ENCODE measurements around the gene C13orf46.

C13orf46 gene

GRCh38 chr13:113955235-113955634 is 18.6 kb downstream of the C13orf46 start:
- no peak for DNase-seq (ENCODE audit: low read depth in 2 of 2)

DNA sequence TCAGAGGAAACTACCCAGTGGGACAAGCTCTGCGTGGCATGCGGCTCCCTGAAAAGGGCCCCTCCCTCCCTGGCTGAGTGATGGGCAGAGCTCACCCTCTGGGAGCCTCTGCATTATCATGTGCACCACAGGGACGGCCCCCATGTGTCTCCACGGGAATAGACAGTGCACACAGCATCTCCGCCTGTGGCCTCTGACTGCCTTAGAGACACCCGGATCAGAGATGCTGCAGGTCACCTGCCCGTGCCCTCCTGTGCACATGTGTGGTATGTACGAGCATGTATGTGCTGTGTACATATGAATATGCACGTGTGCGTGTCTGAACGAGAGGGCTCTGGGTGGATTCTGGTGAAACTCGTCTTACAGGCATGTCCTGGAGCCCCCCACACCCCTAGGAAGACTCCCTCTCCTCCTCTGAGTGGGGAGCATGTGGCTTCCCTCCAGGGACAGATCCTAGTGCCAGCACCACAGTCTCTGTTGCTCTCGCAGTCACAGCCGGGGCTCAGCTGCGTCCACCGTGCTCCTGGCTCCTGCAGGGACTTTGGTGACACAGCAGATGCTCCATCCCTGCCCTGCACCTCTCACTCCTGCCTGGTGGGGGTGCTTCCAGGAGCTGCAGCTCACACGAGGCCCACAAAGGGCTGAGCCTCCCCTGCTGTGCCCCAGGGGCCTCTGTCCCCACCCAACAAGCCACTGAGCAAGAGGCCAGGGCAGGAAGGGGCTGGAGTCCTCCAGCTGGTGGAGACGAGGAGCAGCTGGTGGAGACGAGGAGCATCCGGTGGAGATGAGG is 19.6 kb downstream of the C13orf46 start:
- no peak for DNase-seq (ENCODE audit: low read depth in 2 of 2)

DNA sequence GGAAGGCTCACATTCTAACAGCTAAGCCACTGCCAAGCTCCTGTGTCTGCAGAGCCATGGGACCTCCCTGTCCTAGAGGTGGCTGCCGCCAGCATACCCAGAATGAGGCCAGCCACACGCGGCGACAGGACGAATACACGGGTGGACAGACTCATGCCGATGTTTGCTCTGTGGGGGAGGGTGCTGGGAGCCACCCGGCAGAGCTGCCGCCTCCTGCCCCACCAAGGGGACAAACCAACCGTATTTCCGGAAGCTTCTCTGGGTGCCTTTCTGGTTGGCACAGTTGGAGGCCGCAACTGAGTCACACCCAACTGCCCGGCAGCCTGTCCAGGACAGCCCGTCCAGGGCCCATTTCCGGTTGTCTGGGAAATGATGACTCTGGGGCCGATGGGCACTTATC is 20.3 kb downstream of the C13orf46 start:
- no peak for DNase-seq (ENCODE audit: low read depth in 2 of 2)

- DNase-seq (ENCODE audit: low read depth in 2 of 2), result no peak
Measured at GRCh38 chr13:113952983-113953520, 20.8 kb downstream of the C13orf46 start.

DNA sequence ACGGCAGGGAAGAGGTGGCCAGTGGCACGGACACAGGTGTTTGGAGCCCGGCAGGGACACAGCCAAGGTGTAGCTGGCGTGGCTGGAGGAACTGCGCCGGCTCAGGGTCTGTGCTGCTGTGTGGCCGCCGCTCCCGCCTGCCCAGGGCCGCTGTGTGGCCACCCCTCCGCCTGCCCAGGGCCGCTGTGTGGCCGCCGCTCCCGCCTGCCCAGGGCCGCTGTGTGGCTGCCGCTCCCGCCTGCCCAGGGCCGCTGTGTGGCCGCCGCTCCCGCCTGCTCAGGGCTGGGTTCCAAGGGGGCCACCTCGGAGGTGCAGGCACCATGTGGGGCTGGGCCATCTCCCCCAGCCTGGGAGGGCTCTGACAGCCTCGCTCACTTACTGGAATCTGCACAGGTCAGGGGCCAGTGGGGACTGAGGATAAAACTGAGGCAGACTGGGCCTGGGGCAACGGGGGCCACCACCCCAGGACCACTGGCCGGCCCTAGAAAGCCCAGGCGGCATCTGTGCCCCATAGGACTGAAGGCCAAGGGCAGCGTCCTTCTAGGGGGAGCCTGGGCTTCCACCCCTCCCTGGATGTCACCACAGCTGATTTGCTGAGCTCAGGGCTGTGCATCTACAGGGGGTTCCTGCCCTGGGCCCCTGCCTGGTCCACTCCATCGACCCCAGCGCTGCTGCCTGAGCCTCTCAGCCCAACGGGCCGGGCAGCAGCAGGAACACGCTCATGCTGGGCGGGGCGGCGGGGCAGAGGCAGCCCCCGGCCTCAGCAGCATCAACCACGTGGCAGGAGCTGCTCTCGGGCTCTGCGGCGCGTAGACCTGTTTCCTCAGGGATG is 21.5 kb downstream of the C13orf46 start:
- no peak for DNase-seq (ENCODE audit: low read depth in 2 of 2)

- peak in 1 of 2 donors; percentile 32 for DNase-seq (ENCODE audit: low read depth in 2 of 2)
Measured at GRCh38 chr13:113951246-113951999, 22.5 kb downstream of the C13orf46 start.

DNA sequence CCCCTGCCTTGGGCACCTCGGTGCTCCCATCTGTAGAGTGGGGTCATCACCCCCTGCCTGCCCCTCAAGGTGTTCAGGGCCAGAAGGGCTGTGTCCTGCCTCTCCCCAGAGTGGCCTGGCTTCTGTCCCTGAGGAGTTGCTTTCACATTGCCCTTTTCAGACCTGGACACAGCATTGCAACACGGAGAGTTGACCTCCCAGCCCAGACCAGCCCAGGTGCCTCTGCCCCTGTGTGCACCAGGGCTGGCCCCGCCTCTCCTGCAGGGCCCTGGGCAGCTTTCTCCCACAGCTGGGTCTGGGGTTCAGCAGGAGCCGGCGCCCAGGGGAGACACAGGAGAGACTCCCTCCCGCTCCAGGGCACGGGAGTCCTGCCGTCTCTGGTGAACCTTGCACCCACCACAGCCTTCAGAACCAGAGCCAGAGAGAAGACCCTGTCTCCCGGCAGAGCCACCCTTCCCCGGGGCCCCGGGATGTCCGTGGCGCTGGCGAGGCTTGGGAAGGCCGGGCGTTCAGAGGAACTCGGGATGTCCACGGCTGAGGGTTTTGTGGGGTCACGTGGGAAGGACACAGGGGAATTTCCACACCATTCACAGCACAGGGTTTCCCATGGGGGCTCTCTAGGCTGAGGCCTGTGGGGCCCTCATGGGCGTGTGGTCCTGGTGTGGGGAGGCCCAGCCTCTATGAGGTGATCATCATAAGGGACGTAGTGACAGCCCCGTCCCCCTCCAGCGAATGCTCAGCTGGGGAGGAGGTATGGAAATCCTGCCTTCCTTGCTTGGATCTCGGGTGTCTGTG is 23.2 kb downstream of the C13orf46 start:
- no peak for DNase-seq (ENCODE audit: low read depth in 2 of 2)

- no peak for DNase-seq (ENCODE audit: low read depth in 2 of 2)
Measured at GRCh38 chr13:113949546-113949945, 24.3 kb downstream of the C13orf46 start.

DNA sequence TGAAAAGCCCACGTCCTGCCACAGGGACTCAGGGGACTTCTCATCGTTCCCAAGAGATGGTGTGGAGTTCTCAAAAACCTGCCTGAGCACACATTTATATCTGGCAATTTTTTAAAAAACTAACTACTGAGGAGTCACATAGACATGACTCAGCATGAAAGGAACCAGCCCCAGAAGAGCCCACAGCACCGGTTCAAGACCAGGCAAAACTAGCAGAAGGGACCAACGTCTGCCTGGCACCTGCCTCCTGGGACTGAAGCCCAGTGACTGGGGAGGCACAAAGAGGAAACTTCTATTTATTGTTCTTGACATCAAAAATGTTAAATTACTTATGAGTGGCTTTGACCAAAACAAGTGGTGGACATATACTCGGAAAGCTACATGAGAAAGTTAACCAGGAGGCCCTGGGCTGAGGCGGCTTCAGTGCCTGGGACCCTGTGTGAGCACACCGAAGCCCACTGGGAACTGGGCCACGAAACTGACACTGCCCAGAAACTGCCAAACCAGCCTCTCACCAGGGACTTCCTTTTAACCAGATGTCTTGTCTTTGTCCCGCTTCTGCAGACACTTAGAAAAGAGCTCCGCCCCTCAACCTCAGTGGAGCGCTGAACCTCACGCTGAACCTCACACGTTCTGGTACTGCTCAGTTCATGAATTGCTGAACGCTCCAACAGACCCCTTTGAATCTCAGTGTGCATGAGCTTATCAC is 25.7 kb downstream of the C13orf46 start:
- DNase-seq (ENCODE audit: low read depth in 2 of 2), result no peak

GRCh38 chr13:113947311-113948033 is 26.4 kb downstream of the C13orf46 start:
- no peak for DNase-seq (ENCODE audit: low read depth in 2 of 2)

GRCh38 chr13:113946409-113947181 is 27.3 kb downstream of the C13orf46 start:
- DNase-seq (ENCODE audit: low read depth in 2 of 2), result no peak

- no peak for DNase-seq (ENCODE audit: low read depth in 2 of 2)
Measured at GRCh38 chr13:113945857-113946408, 27.9 kb downstream of the C13orf46 start.

- no peak for DNase-seq (ENCODE audit: low read depth in 2 of 2)
Measured at GRCh38 chr13:113943821-113944565, 29.9 kb downstream of the C13orf46 start.

DNA sequence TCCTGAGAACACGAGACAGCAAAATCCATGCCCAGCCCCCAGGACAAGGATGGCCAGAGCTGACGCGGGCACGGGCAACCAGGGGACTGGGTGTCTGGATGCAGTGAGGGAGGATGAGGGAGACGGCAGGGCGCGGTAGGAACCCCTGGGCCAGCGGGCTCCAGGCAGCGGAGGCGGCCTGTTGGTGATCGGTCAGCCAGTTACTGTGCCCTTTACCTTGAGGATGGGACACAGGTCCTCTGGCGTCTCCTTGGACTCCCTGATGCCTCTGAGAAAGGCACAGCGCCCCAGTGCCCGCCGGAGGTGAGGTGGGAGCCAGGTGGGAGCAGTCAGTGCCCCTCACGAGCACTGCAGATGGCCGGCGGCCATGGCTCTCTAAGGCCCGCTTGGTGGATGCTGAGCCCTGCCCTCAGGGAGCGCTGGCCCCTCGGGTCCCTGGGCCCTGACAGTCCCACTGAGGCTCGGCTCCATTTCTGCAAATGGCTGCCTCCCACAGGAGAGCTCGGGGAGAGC is 31.2 kb downstream of the C13orf46 start:
- no peak for DNase-seq (ENCODE audit: low read depth in 2 of 2)

- DNase-seq (ENCODE audit: low read depth in 2 of 2), result no peak
Measured at GRCh38 chr13:113941571-113942191, 32.2 kb downstream of the C13orf46 start.

GRCh38 chr13:113939944-113940297 is 34.0 kb downstream of the C13orf46 start:
- DNase-seq (ENCODE audit: low read depth in 2 of 2), result no peak
